ENCODE measurements around the gene SLC25A14.

- TF ChIP-seq CTCF (IDR thresholded peaks at IDR 0.05) (no peak), POLR2A (IDR thresholded peaks at IDR 0.05) (no peak), POLR2AphosphoS5 (IDR thresholded peaks at IDR 0.05; ENCODE audit: insufficient read depth in 1 of 2, low read depth in 1 of 2) (no peak)
These were observed 75.5 kb downstream of the SLC25A14 start for GRCh38 chrX:130415201-130415600.

Measured in vagina (tissue), 2 donors.